Measurements from ENCODE around the gene WDR54. TPM values are rescaled to one million over a fixed set of nuclear protein-coding genes. Genes with fewer than 3 reads are reported as not detected.

Gene WDR54
- total and polyA plus RNA-seq, 12 donors = 6.4 to 23.9 (median 14.5) TPM

- 57 to 74% (median 69%) methylated on average over 2 of the region's 2 CpGs for WGBS, 4 donors
- no peak overlapping the region for H3K27ac ChIP-seq
- TF ChIP-seq CTCF (IDR thresholded peaks at IDR 0.05) = no peak
- no peak for TF ChIP-seq POLR2A (IDR thresholded peaks at IDR 0.05)
- H3K9me3 ChIP-seq (replicated peaks in 1 of 3) = no peaks in the 10 kb centered on the region
- H3K4me1 ChIP-seq (replicated peaks in 1 of 2) = no peaks in the 10 kb centered on the region
- H3K4me3 ChIP-seq = no peak overlapping the region
- intact Hi-C loops (cut with DNase I) = no loop called here
- H3K36me3 ChIP-seq (replicated peaks in 1 of 2) = no peaks in the 10 kb centered on the region
- H3K27me3 ChIP-seq = no peaks in the 10 kb centered on the region
- DNase-seq = no peak
Observed at GRCh38 chr2:74448771-74449170, 27.2 kb downstream of the WDR54 start.

GRCh38 chr2:74450570-74451190 is 29.1 kb downstream of the WDR54 start:
- intact Hi-C loops (cut with DNase I) = no loop called here
- TF ChIP-seq CTCF (IDR thresholded peaks at IDR 0.05) (no peak), POLR2A (IDR thresholded peaks at IDR 0.05) (no peak)
- Histone ChIP-seq H3K36me3 (replicated peaks in 1 of 2) (no peaks in the 10 kb centered on the region), H3K27me3 (no peaks in the 10 kb centered on the region), H3K4me1 (replicated peaks in 1 of 2) (peaks cover 5% of the 10 kb centered on the region in 2 donors), H3K4me3 (no peak overlapping the region), H3K27ac (no peak overlapping the region), H3K9me3 (replicated peaks in 1 of 3) (no peaks in the 10 kb centered on the region)
- 79 to 87% (median 82%) methylated on average over 3 of the region's 3 CpGs for WGBS, 4 donors
- DNase-seq = no peak

GRCh38 chr2:74454654-74455511 is 33.4 kb downstream of the WDR54 start, which contains the start of gene INO80B:
Gene INO80B, plus strand, starts transcription at chr2:74455087. Its CDS starts 30 bp downstream, at chr2:74455117.
- peak; percentile 96 to 99 (median 97) for DNase-seq
- WGBS, 4 donors = 1 to 3% (median 1%) methylated on average over 21 to 40 of the region's 40 CpGs
- Histone ChIP-seq H3K4me1 (replicated peaks in 1 of 2) (peaks cover 14 to 31% of the 10 kb centered on the region in 2 donors), H3K4me3 (peak within 1 kb of the TSS in 3 of 4 donors; percentile 33 to 62 (median 53)), H3K36me3 (replicated peaks in 1 of 2) (no peaks in the 10 kb centered on the region), H3K27me3 (no peaks in the 10 kb centered on the region), H3K9me3 (replicated peaks in 1 of 3) (no peaks in the 10 kb centered on the region), H3K27ac (peak within 1 kb of the TSS in 2 of 5 donors; percentile 11 to 41)
- intact Hi-C loops (cut with DNase I) = no loop called here
- TF ChIP-seq POLR2A (IDR thresholded peaks at IDR 0.05) (peak; percentile 16 to 40), CTCF (IDR thresholded peaks at IDR 0.05) (peak in 1 of 6 experiments; percentile 24)

GRCh38 chr2:74457129-74457548 is 35.6 kb downstream of the WDR54 start:
- peak in 1 of 7 donors; percentile 52 for DNase-seq
- Histone ChIP-seq H3K4me1 (replicated peaks in 1 of 2) (peaks cover 14 to 31% of the 10 kb centered on the region in 2 donors), H3K9me3 (replicated peaks in 1 of 3) (no peaks in the 10 kb centered on the region), H3K27ac (peak overlapping the region; percentile 84 to 98 (median 97)), H3K4me3 (peak overlapping the region in 2 of 4 donors; percentile 42 to 73), H3K27me3 (no peaks in the 10 kb centered on the region), H3K36me3 (replicated peaks in 1 of 2) (peaks cover 0 to 12% of the 10 kb centered on the region in 2 donors)
- TF ChIP-seq CTCF (IDR thresholded peaks at IDR 0.05) = no peak
- TF ChIP-seq POLR2A (IDR thresholded peaks at IDR 0.05) = no peak
- WGBS, 4 donors = 1 to 3% (median 2%) methylated on average over 11 to 27 of the region's 27 CpGs
- intact Hi-C loops (cut with DNase I) = no loop called here

Measured in adrenal gland (tissue), 12 donors.